Prostate gland (tissue), 2 donors: ENCODE data around the gene TMED7.

ENCODE experiments used
- POLR2A ChIP-seq: fragments of 450-650 bp; IDR thresholded peaks from one replicate; pipeline ENCODE4 v1.6.1; 2016; ENCODE audit warnings: antibody characterized with exemption, mild to moderate bottlenecking
- TF ChIP-seq, protein P1 (sequence below), 4 experiments: fragments of 200-600 bp in 2 of 4; fragments of 450-650 bp in 2 of 4; sonication (generic) in 2 of 4; IDR thresholded peaks; 1 replicate in 3 of 4; 2 replicates in 1 of 4; pipeline ENCODE4 v1.5.1; 2016 to 2019; ENCODE audit warnings: antibody characterized with exemption in 4 of 4, mild to moderate bottlenecking in 2 of 4, moderate library complexity in 2 of 4

- TF ChIP-seq, protein P1, sequence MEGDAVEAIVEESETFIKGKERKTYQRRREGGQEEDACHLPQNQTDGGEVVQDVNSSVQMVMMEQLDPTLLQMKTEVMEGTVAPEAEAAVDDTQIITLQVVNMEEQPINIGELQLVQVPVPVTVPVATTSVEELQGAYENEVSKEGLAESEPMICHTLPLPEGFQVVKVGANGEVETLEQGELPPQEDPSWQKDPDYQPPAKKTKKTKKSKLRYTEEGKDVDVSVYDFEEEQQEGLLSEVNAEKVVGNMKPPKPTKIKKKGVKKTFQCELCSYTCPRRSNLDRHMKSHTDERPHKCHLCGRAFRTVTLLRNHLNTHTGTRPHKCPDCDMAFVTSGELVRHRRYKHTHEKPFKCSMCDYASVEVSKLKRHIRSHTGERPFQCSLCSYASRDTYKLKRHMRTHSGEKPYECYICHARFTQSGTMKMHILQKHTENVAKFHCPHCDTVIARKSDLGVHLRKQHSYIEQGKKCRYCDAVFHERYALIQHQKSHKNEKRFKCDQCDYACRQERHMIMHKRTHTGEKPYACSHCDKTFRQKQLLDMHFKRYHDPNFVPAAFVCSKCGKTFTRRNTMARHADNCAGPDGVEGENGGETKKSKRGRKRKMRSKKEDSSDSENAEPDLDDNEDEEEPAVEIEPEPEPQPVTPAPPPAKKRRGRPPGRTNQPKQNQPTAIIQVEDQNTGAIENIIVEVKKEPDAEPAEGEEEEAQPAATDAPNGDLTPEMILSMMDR (IDR thresholded peaks at IDR 0.05), result no peak
- no peak for TF ChIP-seq POLR2A
These were observed 1.5 kb upstream of the TMED7 start for GRCh38 chr5:115627295-115627865.
